Stimulated activated CD8-positive, alpha-beta memory T cell treated with anti-CD3 and anti-CD28 coated beads, Interleukin-2, amount 100 ng/mL, for 48 hours (primary cell): ENCODE data around the gene EYA3.
"Not testable (repeated sequence)": the region's sequence is repeated elsewhere in the genome, so short reads cannot be mapped to it uniquely, and the experiment has no call there.

ENCODE experiments used
- DNase-seq, 2 donors: peaks; one replicate each; pipeline ENCODE4 v3.0.0-alpha.2; 2020; ENCODE audit warnings: low read depth in 2 of 2

EYA3 gene

DNA sequence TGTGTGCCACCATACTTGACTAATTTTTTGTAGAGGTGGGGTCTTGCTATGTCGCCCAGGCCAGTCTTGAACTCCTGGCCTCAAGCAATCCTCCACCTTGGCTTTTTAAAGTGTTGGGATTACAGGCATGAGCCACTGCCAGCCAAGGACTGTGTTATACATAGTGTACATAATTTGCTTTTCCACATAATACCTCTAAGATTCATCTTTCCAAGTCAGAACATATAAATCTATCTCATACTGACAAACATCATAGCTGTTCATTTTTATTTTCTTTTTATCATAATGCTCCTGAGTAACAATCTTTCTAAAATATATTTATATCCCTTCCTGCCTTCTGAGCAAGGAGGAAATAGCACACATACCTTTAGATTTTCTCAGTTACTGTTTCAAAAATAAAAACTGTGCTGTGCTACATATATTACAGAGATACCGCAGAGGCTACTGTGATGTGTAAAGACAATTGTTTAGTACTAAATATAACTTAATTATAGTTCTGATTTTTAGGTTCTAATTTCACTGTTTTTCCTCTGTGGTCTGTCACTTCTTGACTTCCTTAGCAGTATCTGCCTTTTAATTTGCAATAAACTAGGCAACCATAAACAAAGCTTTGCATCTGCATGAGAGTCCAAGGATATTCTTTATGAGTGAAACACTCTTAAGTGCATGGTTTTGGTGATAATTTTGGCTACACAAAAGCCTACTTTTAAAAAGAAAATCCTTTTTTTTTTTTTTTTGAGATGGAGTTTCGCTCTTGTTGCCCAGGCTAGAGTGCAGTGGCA is 59.3 kb downstream of the EYA3 start:
- no peak for DNase-seq

DNA sequence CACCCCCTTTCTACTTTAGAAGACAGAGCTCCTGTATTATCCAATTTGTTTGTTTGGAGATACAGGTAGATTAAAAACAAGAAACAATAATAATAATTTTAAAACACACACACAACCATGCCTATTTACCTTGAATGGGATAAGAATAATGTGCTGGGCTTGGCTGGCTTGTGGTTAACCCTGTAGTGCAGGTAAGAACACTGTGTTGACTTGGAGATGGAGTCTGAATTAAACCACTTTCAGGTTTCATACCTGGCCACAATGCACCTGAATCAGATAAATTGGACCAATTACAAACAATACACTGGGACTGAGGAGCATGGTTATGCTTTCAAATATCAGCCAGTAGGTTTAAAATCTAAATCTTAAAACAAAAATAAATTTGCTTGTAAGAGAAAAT is 60.8 kb downstream of the EYA3 start:
- no peak for DNase-seq

DNA sequence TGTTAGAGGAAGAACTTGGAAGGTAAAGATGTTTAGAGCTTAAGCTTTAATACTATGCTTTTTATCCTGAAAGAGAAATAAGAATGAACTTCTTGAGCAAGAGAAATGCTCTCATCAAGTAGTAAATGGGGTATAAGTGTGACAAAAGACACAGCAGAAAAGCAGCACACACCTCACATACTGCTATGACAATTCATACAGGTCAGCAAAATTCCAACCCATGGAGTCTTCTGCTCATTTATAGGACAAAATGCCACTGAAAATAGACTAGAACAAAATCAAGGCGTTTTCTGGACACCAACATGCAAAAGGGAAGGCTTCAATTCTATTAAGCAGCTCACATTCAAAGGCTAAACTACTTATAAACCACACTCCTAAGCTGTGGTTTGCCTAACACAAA is 61.2 kb downstream of the EYA3 start:
- DNase-seq, result no peak

DNA sequence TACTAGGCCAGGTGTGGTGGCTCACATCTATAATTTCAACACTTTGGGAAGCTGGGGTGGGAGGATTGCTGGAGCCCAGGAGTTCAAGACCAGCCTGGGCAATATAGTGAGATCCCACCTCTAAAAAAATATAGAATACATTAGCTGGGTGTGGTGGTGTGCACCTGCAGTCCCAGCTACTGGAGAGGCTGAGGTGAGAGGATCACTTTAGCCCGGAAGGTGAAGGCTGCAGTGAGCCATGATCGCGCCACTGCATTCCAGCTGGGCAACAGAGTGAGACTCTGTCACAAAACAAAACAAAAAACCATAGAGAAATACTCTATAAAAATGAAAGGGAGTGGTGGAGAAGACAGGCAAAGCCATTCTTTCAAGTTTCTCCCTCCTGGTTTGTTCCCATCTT is 62.1 kb downstream of the EYA3 start:
- DNase-seq, result no peak

DNA sequence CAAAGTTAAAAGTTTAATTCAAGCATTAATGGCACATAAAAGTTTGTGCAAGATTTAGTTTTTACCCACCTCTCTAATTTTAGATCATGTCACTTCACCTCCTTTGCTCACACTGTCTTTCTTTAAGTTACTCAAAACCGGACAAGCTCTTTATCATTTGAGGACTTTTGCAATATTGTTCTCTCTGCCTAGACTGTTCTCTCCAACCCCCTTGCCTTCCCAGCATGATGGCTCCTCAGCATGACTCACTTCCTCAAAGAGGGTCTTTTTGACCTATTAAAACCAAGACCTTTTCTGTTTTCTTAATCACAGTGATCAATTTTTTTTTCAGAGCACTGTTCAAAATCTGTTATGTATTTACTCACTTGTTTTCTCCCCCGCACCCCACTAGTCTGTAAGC is 67.3 kb downstream of the EYA3 start:
- DNase-seq, result no peak

DNA sequence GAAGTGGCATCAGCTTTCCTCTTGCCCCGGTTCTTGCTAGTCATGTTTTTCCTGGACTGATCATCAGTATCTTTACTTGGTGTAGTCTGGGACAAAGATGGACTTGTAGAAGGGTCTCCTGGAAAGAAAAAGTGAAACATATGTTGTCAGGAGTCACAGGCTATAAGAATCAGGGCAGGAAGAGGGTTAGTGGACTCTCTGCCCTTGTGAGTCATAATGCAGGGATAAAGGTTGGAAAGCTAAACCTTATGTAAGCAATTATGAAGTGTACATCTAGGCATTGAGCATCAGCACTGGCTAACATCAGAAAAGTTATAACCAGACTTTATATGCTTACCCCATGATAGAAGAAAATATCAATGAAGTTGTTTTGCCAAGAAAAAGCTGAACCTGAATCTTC is 77.4 kb downstream of the EYA3 start:
- no peak for DNase-seq

DNA sequence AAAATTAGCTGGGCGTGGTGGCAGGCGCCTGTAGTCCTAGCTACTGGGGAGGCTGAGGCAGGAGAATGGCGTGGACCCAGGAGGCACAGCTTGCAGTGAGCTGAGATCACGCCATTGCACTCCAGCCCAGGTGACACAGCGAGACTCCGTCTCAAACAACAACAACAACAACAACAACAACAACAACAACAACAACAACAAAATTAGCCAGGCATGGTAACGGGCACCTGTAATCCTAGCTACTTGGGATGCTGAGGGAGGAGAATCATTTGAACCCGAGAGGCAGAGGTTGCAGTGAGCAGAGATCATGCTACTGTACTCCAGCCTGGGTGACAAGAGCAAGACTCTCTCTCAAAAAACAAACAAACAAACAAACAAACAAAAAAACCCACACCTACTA is 85.3 kb downstream of the EYA3 start:
- not testable (repeated sequence) for DNase-seq

DNA sequence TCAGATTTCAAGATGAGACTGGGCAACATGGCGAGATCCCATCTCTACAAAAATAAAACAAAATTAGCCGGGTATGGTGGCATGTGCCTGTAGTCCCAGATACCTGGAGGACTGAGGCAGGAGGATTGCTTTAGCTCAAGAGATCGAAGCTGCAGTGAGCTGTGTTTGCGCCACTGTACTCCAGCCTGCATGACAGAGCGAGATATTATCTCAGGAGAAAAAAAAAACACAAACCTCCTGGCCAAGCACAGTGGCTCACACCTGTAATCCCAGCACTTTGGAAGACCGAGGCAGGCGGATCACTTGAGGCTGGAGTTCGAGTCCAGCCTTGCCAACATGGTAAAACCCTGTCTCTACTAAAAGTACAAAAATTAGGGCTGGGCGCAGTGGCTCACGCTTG is 85.8 kb downstream of the EYA3 start:
- no peak for DNase-seq

DNA sequence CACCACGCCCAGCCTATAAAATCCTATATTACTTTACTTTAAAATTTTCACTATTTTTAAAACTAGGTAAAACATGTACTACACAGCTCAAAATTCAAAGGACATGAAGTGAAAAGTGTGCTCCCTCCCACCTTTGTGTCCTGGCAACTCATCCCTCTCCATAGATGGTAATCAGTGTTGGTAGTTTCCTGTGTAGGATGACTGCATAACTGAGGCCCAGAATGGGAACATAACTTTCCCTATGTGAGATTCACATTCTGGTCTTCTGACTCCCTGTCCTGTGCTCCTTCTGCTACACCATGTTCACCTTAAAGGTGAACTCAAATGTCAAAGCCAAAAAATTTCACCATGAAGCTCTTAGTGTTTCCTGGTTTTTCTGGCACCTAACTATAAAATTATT is 89.4 kb downstream of the EYA3 start:
- no peak for DNase-seq

DNA sequence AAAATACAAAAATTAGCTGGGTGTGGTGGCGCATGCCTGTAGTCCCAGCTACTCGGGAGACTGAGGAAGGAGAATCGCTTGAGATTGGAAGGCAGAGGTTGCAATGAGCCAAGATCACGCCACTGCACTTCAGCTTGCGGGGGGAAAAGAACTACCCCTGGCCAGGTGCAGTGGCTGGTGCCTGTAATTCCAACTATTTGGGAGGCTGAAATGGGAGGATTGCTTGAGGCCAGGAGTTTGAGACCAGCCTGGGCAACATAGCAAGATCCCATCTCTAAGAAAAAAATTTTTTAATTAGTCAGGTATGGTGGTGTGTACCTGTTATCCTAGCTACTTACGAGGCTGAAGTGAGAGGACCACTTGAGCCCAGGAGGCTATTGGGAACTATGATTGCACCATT is 93.9 kb downstream of the EYA3 start:
- not testable (repeated sequence) for DNase-seq

DNA sequence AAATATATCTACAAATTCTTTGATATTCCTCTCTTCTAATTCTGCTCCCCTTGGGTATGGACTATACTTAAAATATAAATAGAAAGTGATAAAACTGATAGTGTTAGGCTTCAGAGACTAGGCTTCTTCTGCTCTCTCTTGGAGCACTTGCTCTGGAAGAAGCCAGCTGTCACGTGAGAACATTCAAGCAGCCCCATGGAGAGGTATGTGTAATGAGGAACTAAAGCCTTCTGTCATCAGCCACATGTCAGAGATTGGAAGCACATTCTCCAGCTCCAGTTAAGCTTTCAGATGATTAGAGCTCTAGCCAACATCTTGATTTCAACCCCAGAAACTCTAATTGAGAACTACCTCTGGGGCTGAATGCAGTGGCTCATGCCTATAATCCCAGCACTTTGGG is 94.3 kb downstream of the EYA3 start:
- no peak for DNase-seq

DNA sequence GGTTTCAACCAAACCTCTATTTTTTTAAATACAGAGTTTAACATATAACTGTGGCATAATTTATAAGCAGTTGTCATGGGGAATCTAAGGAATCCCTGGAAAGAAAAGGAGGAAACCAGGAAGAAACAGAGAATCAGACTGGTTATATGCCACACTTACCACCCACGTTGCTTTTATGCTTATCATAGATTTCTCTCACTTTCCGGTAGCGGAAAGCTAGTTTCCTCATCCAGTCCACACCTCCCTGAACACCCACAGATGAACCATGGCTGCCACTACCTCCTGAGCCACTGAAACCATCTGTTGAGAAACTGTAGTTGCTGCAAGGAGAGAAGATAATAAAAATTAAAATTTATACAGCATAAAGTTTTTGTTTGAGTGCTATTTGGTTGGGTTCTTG is 95.2 kb downstream of the EYA3 start:
- no peak for DNase-seq

DNA sequence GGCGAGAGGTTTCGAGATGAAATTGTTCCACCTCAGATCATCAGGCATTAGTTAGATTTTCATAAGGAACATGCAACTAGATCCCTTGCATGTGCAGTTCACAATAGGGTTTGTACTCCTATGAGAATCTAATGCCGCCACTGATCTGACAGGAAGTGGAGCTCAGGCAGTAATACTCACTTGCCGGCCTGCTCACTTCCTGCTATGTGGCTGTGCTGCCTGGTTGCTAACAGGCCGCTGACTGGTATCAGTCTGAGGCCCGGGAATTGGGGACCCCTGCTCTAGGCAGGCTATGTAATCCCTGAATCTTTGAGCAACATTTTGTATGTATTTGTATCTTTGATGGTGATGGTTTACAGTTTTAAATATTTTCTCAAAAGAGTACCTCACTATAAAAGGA is 96.1 kb downstream of the EYA3 start:
- DNase-seq, result no peak

DNA sequence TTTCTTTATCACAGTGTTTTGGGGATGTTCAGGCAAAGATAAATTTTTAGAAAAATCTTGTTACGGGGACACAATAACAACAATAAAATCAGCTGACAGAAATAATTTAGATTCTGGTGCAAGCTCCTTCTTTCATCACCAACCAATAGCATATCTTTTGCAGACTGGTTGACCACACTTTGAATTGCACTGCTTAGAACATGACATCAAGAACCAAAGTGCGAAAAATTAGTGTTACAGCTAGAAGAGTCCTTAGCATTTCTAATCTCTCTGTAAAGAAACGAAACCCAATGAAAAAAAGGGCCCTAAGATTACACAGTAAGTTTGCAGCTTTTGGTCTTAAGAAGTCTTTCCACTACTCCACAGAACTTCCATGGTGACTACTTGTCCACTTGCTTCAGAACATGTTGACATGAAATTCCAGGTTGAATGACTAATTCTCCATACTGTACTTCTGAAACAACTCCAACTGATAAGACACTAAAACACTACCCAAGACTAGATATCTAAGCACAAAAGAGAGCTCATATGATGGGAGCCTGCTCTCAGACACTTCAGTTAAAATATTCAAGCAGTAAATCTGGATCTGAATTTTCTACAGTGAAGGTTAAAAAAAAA is 97.4 kb downstream of the EYA3 start:
- DNase-seq, result no peak

DNA sequence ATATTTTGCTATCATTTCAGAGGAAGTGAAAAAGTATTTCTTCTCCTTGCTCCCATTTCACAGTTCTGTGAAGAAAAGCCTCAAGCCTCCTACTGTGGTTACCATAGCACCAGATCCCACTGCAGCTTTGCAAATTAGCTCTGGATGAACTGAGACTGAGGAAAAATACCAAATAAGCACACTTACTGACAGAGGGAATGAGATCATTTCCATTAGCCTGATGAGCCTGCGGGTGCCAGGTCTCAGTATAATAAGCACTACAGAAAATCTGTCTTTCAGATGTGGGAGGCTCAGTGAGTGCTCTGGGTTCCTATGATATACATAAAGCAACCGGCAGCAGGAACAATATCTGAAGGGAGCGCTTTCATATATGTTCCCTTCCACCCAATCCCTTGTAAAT is 107.3 kb downstream of the EYA3 start:
- no peak for DNase-seq

DNA sequence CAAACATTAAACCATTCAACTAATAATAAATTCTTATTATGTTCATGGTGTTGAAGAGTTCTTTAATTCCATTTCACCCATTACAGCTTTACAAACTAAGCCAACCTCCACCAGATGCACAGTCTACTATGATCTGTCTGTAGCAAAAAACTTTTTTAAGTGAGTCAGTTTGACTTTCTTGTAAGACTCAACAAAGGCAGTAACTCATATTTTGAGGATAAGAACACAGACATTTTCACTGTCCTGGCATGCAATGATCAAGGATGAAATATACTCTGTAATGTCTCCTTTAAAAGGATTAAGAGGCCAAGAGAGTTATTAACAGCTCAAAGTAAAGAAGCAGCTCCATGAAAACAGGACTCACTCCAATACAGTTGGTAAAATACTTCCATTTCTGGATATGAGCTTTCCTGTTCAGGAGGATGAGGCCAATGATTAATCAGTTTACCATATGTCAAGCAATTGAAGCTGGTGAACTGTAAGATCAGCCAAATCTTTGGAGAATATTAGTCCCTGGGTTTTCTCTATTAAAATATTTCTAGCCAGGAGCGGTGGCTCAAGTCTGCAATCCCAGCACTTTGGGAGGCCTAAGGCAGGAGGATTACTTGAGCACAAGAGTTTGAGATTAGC is 108.1 kb downstream of the EYA3 start:
- DNase-seq, result no peak

DNA sequence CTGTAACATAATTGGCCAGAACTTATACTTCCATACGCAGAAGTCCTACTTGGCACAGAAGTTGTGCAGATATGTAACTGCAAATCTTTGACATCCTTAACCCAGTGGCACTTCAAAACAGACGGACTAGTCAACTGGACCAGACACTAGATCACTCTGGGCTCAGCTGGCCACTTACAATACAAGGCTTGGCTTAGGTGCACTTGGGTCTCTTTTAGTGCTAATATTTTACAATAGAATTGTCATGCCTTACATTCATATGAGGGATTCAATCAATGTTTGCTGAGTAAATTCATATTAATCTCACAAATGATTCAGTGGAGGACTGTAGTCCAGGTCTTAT is 108.6 kb downstream of the EYA3 start:
- DNase-seq, result no peak

DNA sequence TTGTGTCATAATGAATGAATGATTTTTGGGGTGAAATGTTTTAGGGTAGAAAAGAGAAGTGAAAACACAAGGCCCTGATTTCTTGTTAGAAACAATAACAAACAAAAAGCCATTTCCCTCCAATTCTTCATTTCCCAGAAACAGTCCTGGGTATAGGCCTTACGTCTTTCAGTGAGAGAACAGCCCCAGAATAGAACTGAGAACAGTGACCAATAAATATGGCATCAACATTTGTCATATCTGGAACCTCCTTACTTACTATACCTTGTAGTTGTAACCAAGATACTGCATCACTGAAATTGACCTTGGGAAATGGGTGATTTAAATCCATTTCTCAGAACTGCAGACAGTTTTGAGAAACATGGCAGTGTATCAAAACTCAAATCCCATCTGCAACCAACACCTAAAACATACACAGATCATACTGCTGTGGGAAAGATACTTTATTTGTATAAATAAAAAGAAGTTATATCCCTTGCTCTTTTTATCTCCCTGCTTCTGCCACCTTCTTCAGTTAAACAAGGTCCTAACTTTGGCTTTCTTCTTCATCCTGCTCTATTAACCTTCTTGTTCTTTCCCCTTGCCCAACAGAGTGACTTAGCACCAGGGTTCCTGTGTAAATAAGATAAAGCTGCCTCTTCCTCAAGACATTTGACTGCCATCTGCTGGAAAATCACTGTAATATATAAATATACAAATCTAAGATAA is 109.1 kb downstream of the EYA3 start:
- DNase-seq, result no peak

DNA sequence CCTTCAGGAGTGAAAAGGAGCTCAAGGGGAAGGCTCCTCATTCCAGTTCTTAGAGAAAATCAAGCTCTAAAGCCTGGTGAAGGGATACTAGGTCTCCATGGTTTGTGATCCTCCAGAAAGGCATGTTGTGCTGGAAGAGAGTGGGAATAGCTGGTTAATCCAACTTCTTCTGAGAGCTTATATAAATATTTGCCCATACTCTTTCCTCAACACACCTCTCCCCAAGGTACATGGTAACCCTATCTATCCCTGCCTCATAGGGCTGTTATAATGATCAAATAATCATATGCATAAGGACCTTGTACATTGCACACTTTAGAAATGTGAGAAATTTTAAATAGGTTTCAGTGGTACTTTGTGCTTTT is 114.0 kb downstream of the EYA3 start:
- DNase-seq, result no peak

DNA sequence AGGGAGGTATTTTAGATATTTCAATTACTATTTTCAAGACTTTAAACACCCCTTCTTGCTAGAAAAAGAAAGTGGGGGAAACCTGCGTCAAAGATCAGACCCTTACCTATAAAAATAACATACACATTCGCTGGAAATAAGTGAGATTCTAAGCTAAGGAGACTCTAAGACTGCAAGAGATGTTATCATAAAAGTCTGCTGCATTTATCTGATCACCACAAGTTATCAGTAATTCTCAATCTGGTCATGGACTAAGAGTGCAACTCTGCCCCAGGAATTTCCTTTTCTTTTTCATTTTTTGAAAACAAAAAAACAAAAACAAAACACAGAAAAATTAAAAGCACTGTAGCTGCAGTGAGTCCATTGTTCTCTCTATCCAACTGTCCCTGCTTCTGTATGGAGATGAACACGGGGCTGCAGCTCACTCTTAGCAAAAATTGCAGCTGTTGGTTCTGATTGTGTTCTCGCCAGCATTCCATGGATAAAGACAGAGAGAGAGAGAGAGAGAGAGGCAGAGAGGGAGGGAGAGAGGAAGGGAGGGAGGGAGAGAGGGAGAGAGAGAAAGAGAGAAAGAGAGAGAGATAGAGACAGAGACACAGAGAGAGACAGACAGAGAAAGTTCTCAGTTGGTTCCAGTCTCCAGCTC is 114.5 kb downstream of the EYA3 start:
- no peak for DNase-seq

DNA sequence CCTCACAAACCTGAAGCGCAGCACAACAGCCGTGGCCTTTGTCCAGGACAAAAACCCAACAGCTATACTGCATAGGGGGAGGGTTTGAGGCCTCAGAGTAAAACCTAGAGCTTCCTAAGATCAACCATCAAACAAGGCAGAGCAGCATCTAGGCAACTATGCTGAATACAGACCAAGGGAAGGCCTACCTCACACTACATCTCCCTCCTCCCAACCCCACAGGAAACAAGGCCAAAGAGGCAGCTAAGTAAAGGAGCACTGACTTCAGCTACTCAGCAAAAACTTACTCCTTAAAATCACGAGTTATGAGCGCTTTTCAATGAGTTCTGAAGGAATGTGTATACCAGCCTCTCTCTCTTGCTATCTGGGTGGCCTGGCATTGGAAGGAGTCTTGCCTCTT is 116.3 kb downstream of the EYA3 start:
- DNase-seq, result no peak

DNA sequence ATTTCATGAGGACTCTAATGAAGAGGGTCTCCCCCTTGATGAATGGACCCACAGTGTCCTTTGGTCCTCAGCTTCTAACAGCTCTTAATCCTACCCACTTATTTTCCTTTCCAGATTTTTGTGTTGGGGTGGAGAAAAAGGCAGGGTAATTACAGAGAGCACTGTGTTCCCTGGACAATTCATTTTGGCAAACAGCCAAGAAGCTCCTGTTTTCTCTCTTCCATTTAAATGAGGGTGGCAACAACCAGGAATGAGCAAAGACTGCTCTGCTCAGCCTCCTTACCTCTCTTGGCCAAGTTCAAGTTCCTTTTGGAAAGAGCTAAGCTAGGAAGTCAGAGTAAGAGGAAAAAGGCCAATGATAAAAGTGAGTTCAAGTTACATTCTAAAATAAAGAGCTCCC is 116.7 kb downstream of the EYA3 start:
- DNase-seq, result no peak
